RWPE1 (cell line): Measurements from ENCODE around the gene ADRM1.

Experiments
- CTCF ChIA-PET: fragments of 350-600 bp; sonication (Branson Sonifier 250); formaldehyde crosslinking; extraction: SDS; loops from one replicate; lab custom pipeline; 2021; lab: Yijun Ruan, JAX
- POLR2A ChIA-PET: fragments of 400-600 bp; formaldehyde crosslinking; extraction: SDS; loops from one replicate; lab custom pipeline; 2020; ENCODE audit warnings: antibody characterized with exemption; ENCODE audit not compliant: low non-redundant PET; lab: Yijun Ruan, JAX
- DNase-seq: peaks from one replicate; pipeline ENCODE4 v3.0.0; 2012; ENCODE audit warnings: low spot score
- H3K27ac ChIP-seq: fragments of 450-650 bp; 2 replicates; pipeline ENCODE4 v1.5.1; 2017
- TF ChIP-seq, protein P1 (sequence below): fragments of 450-650 bp; conservative IDR thresholded peaks from 2 replicates; pipeline ENCODE4 v1.5.1; 2017; ENCODE audit warnings: low read depth, mild to moderate bottlenecking

ADRM1 gene

GRCh38 chr20:62302341-62303061 is at the start of gene ADRM1:
Gene ADRM1, plus strand, starts transcription at chr20:62302997. Its CDS starts 572 bp downstream, at chr20:62303569.
- ChIA-PET POLR2A (interaction anchor here (0.7 to 1.0 kb wide), 3 partner anchors 63 to 197 kb away, joined by 3 to 11 read pairs (median 3); no protein-coding TSS in a partner anchor), CTCF (interaction anchor here (0.6 to 5.0 kb wide), 16 partner anchors 9 to 317 kb away, joined by 3 to 35 read pairs (median 5); no protein-coding TSS in a partner anchor)
- TF ChIP-seq, protein P1, sequence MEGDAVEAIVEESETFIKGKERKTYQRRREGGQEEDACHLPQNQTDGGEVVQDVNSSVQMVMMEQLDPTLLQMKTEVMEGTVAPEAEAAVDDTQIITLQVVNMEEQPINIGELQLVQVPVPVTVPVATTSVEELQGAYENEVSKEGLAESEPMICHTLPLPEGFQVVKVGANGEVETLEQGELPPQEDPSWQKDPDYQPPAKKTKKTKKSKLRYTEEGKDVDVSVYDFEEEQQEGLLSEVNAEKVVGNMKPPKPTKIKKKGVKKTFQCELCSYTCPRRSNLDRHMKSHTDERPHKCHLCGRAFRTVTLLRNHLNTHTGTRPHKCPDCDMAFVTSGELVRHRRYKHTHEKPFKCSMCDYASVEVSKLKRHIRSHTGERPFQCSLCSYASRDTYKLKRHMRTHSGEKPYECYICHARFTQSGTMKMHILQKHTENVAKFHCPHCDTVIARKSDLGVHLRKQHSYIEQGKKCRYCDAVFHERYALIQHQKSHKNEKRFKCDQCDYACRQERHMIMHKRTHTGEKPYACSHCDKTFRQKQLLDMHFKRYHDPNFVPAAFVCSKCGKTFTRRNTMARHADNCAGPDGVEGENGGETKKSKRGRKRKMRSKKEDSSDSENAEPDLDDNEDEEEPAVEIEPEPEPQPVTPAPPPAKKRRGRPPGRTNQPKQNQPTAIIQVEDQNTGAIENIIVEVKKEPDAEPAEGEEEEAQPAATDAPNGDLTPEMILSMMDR: peak; percentile 98
- H3K27ac ChIP-seq: peak within 1 kb of the TSS; percentile 96
- DNase-seq: peak; percentile 100

GRCh38 chr20:62253398-62253797 is 49.4 kb upstream of the ADRM1 start:
- TF ChIP-seq, protein P1: no peak
- ChIA-PET CTCF (no interaction called here), POLR2A (no interaction called here)
- peak overlapping the region; percentile 25 for H3K27ac ChIP-seq
- no peak for DNase-seq

- TF ChIP-seq, protein P1: no peak
- POLR2A ChIA-PET: no interaction called here
- DNase-seq: no peak
- CTCF ChIA-PET: interaction anchor here (0.6 to 1.1 kb wide), 2 partner anchors 12 to 74 kb away, joined by 3 read pairs; no protein-coding TSS in a partner anchor
- H3K27ac ChIP-seq: peak overlapping the region; percentile 25
These were observed 48.6 kb upstream of the ADRM1 start for GRCh38 chr20:62254021-62254724.

DNA sequence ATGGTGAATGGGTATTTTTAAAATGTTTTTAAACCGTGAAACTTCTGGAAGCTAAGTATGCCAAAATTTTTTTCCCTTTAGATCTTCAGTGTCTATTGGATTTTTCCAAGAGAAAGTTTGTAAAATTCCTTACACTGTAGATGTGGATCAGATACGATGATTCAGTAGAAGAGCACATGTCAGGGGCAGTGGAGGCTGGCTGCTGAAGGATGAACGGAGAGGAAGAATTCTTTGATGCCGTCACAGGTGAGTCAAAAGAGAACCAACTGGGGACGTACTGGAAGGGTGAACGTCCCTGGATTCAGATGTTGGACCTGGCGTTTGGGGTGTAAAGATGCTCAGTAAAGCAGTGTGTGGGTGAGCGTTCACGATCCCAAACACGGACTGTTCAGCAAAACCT is 46.8 kb upstream of the ADRM1 start:
- ChIA-PET POLR2A (no interaction called here), CTCF (no interaction called here)
- no peak for DNase-seq
- TF ChIP-seq, protein P1: no peak
- H3K27ac ChIP-seq: no peak overlapping the region

GRCh38 chr20:62258499-62259293 is 44.1 kb upstream of the ADRM1 start:
- DNase-seq: peak; percentile 47
- TF ChIP-seq, protein P1: no peak
- POLR2A ChIA-PET: no interaction called here
- CTCF ChIA-PET: interaction anchor here (0.6 kb wide), 1 partner anchor 13 kb away, joined by 3 read pairs; no protein-coding TSS in a partner anchor
- H3K27ac ChIP-seq: peak overlapping the region; percentile 8; the same call in 1 of the 2 replicates

DNA sequence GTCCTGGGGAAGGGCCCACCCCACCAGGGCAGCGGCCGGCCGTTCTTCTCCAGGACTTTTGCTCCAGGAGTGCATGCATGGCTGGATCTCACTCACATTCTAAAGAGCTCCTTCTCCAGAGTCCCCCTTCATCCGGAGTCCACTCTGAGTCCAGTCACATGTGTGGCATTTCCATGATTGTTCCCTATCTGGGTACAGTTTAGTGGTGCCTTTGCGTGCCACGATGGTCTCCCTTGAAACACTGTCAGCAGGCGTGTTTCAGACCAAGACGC is 43.6 kb upstream of the ADRM1 start:
- POLR2A ChIA-PET: no interaction called here
- no peak for DNase-seq
- CTCF ChIA-PET: no interaction called here
- TF ChIP-seq, protein P1: no peak
- peak overlapping the region; percentile 8; the same call in 1 of the 2 replicates for H3K27ac ChIP-seq
